Fibroblast of pulmonary artery (primary cell): ENCODE measurements around the gene MS4A1.

Source experiments
- DNase-seq: peaks from one replicate; pipeline ENCODE4 v3.0.0-alpha.2; 2010; ENCODE audit warnings: low read depth
- H3K4me3 ChIP-seq: replicated peaks from 2 replicates; pipeline ENCODE4 v1.5.1; 2011; ENCODE audit warnings: low read depth, mild to moderate bottlenecking, control low read depth, low read length, moderate library complexity
- TF ChIP-seq, protein P1 (sequence below): IDR thresholded peaks from 2 replicates; pipeline ENCODE4 v1.5.1; 2011; ENCODE audit warnings: mild to moderate bottlenecking, control low read depth, low read length, inconsistent platforms; ENCODE audit errors: missing control alignments

Gene MS4A1

DNA sequence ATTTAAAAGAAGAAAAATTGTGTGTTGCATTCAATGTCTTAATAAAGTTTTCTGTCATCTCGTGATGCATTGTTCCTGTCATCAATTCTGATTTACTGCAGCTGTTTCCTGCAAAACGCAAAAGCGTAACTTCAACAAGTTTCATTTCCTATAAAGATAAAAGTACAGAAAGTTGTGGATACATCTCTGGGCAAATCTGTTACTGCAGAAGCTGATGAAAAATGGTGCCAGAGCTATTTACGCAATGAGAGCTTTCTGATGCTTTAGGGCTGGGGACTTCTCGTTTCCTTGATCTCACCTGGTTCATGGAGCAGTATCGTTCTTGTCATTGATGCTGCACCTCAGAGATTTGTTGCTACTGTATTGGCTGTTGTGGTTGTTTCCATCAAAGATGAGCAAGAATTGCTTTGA, 21.4 kb downstream of the MS4A1 start:
- TF ChIP-seq, protein P1, sequence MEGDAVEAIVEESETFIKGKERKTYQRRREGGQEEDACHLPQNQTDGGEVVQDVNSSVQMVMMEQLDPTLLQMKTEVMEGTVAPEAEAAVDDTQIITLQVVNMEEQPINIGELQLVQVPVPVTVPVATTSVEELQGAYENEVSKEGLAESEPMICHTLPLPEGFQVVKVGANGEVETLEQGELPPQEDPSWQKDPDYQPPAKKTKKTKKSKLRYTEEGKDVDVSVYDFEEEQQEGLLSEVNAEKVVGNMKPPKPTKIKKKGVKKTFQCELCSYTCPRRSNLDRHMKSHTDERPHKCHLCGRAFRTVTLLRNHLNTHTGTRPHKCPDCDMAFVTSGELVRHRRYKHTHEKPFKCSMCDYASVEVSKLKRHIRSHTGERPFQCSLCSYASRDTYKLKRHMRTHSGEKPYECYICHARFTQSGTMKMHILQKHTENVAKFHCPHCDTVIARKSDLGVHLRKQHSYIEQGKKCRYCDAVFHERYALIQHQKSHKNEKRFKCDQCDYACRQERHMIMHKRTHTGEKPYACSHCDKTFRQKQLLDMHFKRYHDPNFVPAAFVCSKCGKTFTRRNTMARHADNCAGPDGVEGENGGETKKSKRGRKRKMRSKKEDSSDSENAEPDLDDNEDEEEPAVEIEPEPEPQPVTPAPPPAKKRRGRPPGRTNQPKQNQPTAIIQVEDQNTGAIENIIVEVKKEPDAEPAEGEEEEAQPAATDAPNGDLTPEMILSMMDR: no peak
- no peak overlapping the region for H3K4me3 ChIP-seq
- DNase-seq: no peak

DNA sequence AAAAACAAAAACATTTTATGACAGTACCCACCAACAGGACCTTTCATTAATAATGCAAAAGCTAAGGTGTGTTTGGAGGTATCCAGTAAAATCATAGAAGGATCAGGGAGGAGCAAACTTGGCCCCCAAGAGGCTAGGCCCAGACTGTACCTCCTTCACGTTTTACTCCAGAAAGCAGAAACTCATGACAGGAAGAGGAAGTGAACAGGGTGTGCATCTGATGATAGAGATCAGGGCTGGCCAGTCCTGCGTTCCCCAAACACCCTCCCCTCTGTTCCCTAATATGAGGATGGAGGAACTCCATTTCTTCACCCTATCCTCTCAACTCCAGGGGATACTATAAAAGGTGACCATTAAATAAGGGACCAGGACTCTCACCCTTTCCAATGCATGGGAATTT, 26.7 kb downstream of the MS4A1 start:
- no peak for DNase-seq
- H3K4me3 ChIP-seq: no peak overlapping the region
- TF ChIP-seq, protein P1: no peak

DNA sequence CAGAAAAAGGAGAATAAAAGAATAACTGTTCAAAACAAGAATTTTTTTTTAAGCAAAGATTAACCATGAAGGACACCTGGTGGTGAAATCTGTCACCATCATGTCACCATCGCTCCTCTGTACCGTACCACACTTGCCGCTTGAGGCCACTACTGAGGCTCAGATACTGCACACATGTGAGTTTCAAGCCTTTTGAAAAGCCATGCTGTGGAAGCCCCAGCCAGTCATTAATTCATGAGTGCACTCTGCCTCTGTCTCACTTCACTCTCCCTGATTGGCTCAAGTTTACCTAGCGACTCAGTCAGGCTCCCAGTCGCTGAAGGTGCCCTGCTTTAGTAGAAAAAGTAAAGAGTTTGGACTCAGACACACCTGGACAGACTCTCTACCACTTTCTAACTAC, 30.3 kb downstream of the MS4A1 start:
- no peak overlapping the region for H3K4me3 ChIP-seq
- DNase-seq: no peak
- TF ChIP-seq, protein P1: no peak

DNA sequence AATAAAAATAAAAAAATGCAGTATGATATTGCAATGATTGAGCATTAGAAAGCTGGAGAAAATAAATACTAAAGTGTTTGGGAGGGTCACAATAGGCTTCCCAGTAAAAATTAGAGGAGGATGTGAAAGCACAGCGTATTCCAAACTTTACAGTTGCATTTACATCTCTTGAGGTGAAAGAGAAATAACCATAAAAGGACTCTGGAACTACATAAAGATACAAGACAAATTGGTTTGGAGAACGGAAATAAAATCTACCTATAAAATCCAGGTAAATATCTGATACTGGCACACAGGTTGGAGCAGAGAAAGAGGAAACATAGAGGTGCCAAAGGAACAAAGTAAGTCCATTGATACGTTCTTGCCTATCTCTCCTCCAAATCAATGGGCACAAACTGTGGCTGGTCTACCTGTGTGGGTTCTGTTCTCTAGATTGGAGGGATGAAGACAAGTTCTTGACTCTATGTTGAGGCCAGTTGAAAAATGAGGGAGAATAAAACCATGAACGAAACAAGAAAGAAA, 36.9 kb downstream of the MS4A1 start, which contains the start of gene MS4A12:
TSS of gene MS4A12 (plus strand) at position 291 of the 522 bp plus-strand sequence. CDS start 4,541 bp downstream, outside the sequence.
- no peak for DNase-seq
- TF ChIP-seq, protein P1: no peak
- H3K4me3 ChIP-seq: no peak within 1 kb of the TSS

DNA sequence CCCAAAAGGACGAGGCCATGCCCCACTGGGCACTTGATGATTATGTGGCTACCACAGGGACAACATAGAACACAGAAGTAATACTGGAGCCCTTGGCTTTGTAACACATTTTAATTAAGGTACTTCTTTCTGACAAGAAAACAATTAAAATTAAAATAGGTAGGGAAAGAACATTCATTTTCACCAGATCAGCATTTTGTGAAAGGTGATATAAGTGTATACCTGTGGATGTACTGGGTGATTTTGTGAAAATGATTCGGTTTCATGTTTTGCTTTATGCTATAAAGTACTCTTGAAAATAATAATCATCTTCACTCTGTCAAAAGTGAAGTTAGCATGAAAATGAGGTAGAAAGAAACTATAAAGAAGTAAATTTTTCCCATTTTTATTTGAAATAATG, 37.8 kb downstream of the MS4A1 start:
- DNase-seq: no peak
- TF ChIP-seq, protein P1: no peak
- H3K4me3 ChIP-seq: no peak overlapping the region

DNA sequence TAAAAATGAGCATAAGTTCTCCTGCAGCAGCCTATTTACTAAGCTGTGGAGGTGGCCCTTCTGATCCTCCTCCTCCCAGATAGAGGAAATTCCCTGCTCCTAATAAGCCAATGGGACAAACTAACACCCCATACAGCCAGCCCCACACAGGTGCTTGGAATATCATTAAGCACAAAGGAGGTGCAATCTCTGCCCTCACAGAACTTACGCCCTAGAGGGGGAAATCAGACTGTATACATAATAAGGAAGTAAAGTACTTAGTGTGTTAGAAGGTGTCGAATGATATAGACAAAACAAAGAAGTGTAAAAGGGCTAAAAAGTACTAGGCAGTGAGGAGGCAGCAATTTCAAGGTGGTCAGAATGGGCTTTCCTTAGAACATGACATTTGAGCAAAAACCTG, 42.8 kb downstream of the MS4A1 start:
- no peak overlapping the region for H3K4me3 ChIP-seq
- DNase-seq: no peak
- TF ChIP-seq, protein P1: no peak

DNA sequence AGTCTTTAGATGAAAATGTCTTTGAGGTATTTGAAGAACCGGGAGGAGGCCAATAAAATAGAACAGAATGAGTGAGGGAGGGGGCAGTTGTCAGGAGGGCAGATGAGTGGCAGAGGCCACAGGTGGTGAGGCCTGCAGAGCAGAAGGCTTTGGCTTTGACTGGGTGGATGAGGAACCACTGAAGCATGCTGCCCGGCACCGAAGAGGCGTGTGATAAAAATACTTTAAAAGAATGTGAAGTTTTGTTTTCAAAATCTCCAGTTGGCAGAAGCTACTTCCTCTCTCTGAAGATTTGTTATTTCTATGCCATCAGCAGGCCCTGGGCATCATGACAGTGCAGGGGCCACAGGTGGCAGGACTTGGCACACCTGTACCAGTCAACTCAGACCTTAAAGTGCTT, 43.2 kb downstream of the MS4A1 start:
- TF ChIP-seq, protein P1: no peak
- no peak overlapping the region for H3K4me3 ChIP-seq
- DNase-seq: no peak
